ENCODE measurements around the gene OR4D6. TPM values are rescaled to one million over a fixed set of nuclear protein-coding genes. Genes with fewer than 3 reads are reported as not detected.

Gene OR4D6
- total and polyA plus RNA-seq, 2 donors (not counting 3 experiments of a cell fraction or from before 2014, with no cell fraction given) = not detected

DNA sequence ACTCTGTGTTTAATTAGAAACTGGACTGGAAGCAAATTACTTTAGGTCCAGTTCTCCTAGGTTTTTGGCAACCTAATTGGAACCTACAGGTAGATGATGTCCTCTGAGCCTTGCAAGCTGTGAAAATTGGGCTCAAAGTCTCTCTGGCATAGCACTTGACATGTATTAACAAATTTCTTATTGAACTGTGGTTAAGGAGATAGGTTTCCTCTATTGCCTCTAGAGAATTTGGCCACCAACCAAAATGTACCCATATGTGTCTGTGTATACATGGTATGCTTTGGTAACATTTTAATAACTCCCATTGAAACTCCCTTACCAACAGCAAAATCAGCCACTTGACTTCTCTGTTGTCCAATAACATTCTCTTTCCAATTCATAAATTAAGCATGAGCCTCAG is 16.3 kb downstream of the OR4D6 start, which contains the start of gene OR4D10:
OR4D10 (plus strand) TSS at position 301 of the 400 bp plus-strand sequence. CDS start 4,115 bp downstream, outside the sequence.
- Histone ChIP-seq H3K9ac (replicated peaks; ENCODE audit: extremely low read depth, insufficient read depth, low read length) (no peak within 1 kb of the TSS), H3K9me1 (replicated peaks; ENCODE audit: control insufficient read depth, extremely low read depth, insufficient read depth, low read length) (no peaks in the 10 kb centered on the region), H4K20me1 (replicated peaks; ENCODE audit: control insufficient read depth, extremely low read depth, insufficient read depth, low read length) (no peaks in the 10 kb centered on the region), H3K27ac (ENCODE audit: insufficient read depth, low read depth, low read length) (no peak within 1 kb of the TSS), H2AFZ (ENCODE audit: low read depth, low read length) (no peak within 1 kb of the TSS), H3K36me3 (ENCODE audit: control insufficient read depth in 2 of 2, extremely low read depth in 1 of 2, insufficient read depth in 2 of 2, low read length in 2 of 2) (no peaks in the 10 kb centered on the region), H3K4me2 (ENCODE audit: insufficient read depth, low read length) (no peak within 1 kb of the TSS), H3K9me3 (replicated peaks; ENCODE audit: control insufficient read depth, insufficient read depth, low read length) (no peaks in the 10 kb centered on the region), H3K4me3 (replicated peaks in 1 of 3; ENCODE audit: insufficient read depth in 1 of 3, low read depth in 1 of 3, low read length in 3 of 3) (no peak within 1 kb of the TSS), H3K4me1 (ENCODE audit: control insufficient read depth, extremely low read depth, insufficient read depth, low read length) (no peaks in the 10 kb centered on the region), H3K27me3 (ENCODE audit: control insufficient read depth in 2 of 2, insufficient read depth in 2 of 2, low read length in 2 of 2) (no peaks in the 10 kb centered on the region), H3K79me2 (ENCODE audit: control insufficient read depth, insufficient read depth, low read length) (no peaks in the 10 kb centered on the region)
- no peak for DNase-seq (ENCODE audit: low read depth, low spot score)
- dilution Hi-C loops (cut with MboI; ENCODE audit: extremely low pct_ligation_motif_present, low sequenced_read_pairs) = no loop called here
- intact Hi-C loops (cut with micrococcal nuclease) = no loop called here
- FAIRE-seq = no peak
- TF ChIP-seq POLR2AphosphoS5 (IDR thresholded peaks at IDR 0.05; ENCODE audit: insufficient read depth, low read depth, low read length) (no peak), MYC (IDR thresholded peaks at IDR 0.05; ENCODE audit: low read depth, low read length) (no peak), EZH2 (IDR thresholded peaks at IDR 0.05; ENCODE audit: borderline replicate concordance, low read depth, low read length, severe bottlenecking) (no peak), POLR2A (IDR thresholded peaks at IDR 0.05; ENCODE audit: low read depth, low read length) (no peak), GATA2 (IDR thresholded peaks at IDR 0.05; ENCODE audit: insufficient read depth, insufficient read length, low read depth, low read length) (no peak)
- TF ChIP-seq, protein P1, sequence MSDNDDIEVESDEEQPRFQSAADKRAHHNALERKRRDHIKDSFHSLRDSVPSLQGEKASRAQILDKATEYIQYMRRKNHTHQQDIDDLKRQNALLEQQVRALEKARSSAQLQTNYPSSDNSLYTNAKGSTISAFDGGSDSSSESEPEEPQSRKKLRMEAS (IDR thresholded peaks at IDR 0.05; ENCODE audit: insufficient read depth, insufficient read length) = no peak
- BruUV-seq (replicated peaks) = no TSS peak
- CTCF ChIA-PET = no interaction called here
- POLR2A ChIA-PET = no interaction called here

DNA sequence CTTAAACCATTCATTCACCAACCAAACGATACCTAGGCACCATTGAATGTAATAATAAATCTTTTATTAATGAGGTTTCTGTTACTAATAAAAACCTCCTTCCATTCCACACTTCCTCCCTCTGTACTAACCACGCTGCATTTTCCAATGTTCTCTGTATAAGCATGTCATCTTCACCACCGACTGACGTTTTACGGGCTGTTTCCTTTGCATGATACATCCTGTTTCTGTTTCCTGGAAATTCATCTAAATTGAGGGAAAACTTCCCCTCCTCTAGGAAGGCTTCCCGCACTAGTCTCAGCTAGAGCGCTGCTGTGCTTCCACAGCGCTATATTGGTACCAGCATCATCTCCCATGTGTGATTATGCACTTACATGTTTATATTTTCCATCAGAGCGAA is 18.4 kb downstream of the OR4D6 start:
- intact Hi-C loops (cut with micrococcal nuclease) = no loop called here
- POLR2A ChIA-PET = no interaction called here

More for the DNA sequence above, 18.4 kb downstream of the OR4D6 start:
- Histone ChIP-seq H3K27ac (ENCODE audit: insufficient read depth, low read depth, low read length) (no peak overlapping the region), H3K9me1 (replicated peaks; ENCODE audit: control insufficient read depth, extremely low read depth, insufficient read depth, low read length) (no peaks in the 10 kb centered on the region), H2AFZ (ENCODE audit: low read depth, low read length) (no peak overlapping the region), H3K36me3 (ENCODE audit: control insufficient read depth in 2 of 2, extremely low read depth in 1 of 2, insufficient read depth in 2 of 2, low read length in 2 of 2) (no peaks in the 10 kb centered on the region), H3K27me3 (ENCODE audit: control insufficient read depth in 2 of 2, insufficient read depth in 2 of 2, low read length in 2 of 2) (no peaks in the 10 kb centered on the region), H3K4me1 (ENCODE audit: control insufficient read depth, extremely low read depth, insufficient read depth, low read length) (no peaks in the 10 kb centered on the region), H3K4me2 (ENCODE audit: insufficient read depth, low read length) (no peak overlapping the region), H4K20me1 (replicated peaks; ENCODE audit: control insufficient read depth, extremely low read depth, insufficient read depth, low read length) (no peaks in the 10 kb centered on the region), H3K4me3 (replicated peaks in 1 of 3; ENCODE audit: insufficient read depth in 1 of 3, low read depth in 1 of 3, low read length in 3 of 3) (no peak overlapping the region), H3K9ac (replicated peaks; ENCODE audit: extremely low read depth, insufficient read depth, low read length) (no peak overlapping the region), H3K79me2 (ENCODE audit: control insufficient read depth, insufficient read depth, low read length) (no peaks in the 10 kb centered on the region), H3K9me3 (replicated peaks; ENCODE audit: control insufficient read depth, insufficient read depth, low read length) (no peaks in the 10 kb centered on the region)
- no TSS peak for BruUV-seq (replicated peaks)
- no peak for TF ChIP-seq MYC (IDR thresholded peaks at IDR 0.05; ENCODE audit: low read depth, low read length)
- TF ChIP-seq, protein P2, sequence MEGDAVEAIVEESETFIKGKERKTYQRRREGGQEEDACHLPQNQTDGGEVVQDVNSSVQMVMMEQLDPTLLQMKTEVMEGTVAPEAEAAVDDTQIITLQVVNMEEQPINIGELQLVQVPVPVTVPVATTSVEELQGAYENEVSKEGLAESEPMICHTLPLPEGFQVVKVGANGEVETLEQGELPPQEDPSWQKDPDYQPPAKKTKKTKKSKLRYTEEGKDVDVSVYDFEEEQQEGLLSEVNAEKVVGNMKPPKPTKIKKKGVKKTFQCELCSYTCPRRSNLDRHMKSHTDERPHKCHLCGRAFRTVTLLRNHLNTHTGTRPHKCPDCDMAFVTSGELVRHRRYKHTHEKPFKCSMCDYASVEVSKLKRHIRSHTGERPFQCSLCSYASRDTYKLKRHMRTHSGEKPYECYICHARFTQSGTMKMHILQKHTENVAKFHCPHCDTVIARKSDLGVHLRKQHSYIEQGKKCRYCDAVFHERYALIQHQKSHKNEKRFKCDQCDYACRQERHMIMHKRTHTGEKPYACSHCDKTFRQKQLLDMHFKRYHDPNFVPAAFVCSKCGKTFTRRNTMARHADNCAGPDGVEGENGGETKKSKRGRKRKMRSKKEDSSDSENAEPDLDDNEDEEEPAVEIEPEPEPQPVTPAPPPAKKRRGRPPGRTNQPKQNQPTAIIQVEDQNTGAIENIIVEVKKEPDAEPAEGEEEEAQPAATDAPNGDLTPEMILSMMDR (IDR thresholded peaks at IDR 0.05; ENCODE audit: extremely low read depth in 1 of 2, insufficient read depth in 1 of 2, low read depth in 1 of 2, low read length in 2 of 2) = no peak
- no peak for DNase-seq (ENCODE audit: low read depth, low spot score)
- CTCF ChIA-PET = no interaction called here
- dilution Hi-C loops (cut with MboI; ENCODE audit: extremely low pct_ligation_motif_present, low sequenced_read_pairs) = no loop called here
- FAIRE-seq = no peak
